Measurements from ENCODE around the gene ACBD6.

DNA sequence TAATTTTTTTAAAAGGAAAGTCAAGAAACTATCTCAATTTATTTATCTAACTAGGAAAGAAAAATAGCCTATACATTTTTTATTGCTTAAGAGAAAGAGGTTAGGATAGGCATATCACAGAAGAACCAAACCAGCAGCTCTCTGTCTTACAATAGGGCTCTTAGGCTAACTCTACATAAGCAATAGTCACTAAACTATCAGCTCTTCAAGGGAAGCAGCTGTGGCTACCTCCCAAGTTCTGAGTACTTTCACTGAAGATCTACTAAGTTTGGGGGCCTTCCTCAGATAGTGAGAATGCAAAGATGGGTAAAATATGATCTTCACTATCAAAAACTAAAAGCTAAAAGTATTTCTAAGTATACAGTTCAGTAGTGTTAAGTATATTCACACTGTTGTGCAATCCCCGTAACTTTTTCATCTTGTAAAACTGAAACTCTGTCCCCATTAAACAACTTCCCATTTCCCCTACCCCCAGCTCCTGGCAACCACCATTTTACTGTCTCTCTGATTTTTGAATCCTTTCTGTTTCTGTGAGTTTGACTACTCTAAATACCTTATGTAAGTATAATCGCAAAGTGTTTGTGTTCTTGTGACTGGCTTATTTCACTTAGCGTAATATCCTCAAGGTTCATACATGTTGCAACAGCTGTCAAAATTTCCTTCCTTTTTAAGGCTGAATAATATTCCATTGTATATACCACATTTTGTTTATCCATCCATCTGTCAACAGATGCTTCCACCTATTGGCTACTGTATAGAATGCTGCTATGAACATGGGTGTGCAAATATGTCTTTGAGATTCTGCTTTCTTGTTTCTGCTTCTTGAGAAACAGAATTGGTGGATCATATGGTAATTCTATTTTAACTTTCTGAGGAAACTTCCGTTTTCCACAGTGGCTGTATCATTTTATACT is 73.3 kb downstream of the ACBD6 start:
- TF ChIP-seq, protein P1, sequence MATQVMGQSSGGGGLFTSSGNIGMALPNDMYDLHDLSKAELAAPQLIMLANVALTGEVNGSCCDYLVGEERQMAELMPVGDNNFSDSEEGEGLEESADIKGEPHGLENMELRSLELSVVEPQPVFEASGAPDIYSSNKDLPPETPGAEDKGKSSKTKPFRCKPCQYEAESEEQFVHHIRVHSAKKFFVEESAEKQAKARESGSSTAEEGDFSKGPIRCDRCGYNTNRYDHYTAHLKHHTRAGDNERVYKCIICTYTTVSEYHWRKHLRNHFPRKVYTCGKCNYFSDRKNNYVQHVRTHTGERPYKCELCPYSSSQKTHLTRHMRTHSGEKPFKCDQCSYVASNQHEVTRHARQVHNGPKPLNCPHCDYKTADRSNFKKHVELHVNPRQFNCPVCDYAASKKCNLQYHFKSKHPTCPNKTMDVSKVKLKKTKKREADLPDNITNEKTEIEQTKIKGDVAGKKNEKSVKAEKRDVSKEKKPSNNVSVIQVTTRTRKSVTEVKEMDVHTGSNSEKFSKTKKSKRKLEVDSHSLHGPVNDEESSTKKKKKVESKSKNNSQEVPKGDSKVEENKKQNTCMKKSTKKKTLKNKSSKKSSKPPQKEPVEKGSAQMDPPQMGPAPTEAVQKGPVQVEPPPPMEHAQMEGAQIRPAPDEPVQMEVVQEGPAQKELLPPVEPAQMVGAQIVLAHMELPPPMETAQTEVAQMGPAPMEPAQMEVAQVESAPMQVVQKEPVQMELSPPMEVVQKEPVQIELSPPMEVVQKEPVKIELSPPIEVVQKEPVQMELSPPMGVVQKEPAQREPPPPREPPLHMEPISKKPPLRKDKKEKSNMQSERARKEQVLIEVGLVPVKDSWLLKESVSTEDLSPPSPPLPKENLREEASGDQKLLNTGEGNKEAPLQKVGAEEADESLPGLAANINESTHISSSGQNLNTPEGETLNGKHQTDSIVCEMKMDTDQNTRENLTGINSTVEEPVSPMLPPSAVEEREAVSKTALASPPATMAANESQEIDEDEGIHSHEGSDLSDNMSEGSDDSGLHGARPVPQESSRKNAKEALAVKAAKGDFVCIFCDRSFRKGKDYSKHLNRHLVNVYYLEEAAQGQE (IDR thresholded peaks at IDR 0.05), result no peak
- TF ChIP-seq JUND (IDR thresholded peaks at IDR 0.05), result no peak
- TF ChIP-seq YY1 (IDR thresholded peaks at IDR 0.05), result no peak
- no peak for TF ChIP-seq SP1 (IDR thresholded peaks at IDR 0.05)
- TF ChIP-seq, protein P2, sequence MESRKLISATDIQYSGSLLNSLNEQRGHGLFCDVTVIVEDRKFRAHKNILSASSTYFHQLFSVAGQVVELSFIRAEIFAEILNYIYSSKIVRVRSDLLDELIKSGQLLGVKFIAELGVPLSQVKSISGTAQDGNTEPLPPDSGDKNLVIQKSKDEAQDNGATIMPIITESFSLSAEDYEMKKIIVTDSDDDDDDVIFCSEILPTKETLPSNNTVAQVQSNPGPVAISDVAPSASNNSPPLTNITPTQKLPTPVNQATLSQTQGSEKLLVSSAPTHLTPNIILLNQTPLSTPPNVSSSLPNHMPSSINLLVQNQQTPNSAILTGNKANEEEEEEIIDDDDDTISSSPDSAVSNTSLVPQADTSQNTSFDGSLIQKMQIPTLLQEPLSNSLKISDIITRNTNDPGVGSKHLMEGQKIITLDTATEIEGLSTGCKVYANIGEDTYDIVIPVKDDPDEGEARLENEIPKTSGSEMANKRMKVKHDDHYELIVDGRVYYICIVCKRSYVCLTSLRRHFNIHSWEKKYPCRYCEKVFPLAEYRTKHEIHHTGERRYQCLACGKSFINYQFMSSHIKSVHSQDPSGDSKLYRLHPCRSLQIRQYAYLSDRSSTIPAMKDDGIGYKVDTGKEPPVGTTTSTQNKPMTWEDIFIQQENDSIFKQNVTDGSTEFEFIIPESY (IDR thresholded peaks at IDR 0.05), result no peak
- TF ChIP-seq, protein P3, sequence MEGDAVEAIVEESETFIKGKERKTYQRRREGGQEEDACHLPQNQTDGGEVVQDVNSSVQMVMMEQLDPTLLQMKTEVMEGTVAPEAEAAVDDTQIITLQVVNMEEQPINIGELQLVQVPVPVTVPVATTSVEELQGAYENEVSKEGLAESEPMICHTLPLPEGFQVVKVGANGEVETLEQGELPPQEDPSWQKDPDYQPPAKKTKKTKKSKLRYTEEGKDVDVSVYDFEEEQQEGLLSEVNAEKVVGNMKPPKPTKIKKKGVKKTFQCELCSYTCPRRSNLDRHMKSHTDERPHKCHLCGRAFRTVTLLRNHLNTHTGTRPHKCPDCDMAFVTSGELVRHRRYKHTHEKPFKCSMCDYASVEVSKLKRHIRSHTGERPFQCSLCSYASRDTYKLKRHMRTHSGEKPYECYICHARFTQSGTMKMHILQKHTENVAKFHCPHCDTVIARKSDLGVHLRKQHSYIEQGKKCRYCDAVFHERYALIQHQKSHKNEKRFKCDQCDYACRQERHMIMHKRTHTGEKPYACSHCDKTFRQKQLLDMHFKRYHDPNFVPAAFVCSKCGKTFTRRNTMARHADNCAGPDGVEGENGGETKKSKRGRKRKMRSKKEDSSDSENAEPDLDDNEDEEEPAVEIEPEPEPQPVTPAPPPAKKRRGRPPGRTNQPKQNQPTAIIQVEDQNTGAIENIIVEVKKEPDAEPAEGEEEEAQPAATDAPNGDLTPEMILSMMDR (IDR thresholded peaks at IDR 0.05; ENCODE audit: low read depth, low read length, missing input control), result no peak
- TF ChIP-seq TAF1 (conservative IDR thresholded peaks at IDR 0.05), result no peak

Data from liver (tissue), 3 donors.